22Rv1 (cell line): Measurements from ENCODE around the gene BCKDHA.

ENCODE experiments used
- H3K27ac ChIP-seq: fragments of 450-650 bp; 2 replicates; pipeline ENCODE4 v1.5.1; 2017
- CTCF ChIP-seq: fragments of 450-650 bp; IDR thresholded peaks from 2 replicates; pipeline ENCODE4 v1.5.1; 2017; ENCODE audit warnings: mild to moderate bottlenecking
- ZFX ChIP-seq: fragments of 450-650 bp; IDR thresholded peaks from 2 replicates; pipeline ENCODE4 v1.6.1; 2017; ENCODE audit warnings: antibody characterized with exemption, borderline replicate concordance

BCKDHA gene

GRCh38 chr19:41359741-41360140 lies 37.9 kb upstream of the BCKDHA start:
- no peak for TF ChIP-seq ZFX

GRCh38 chr19:41362143-41362847 lies 35.3 kb upstream of the BCKDHA start:
- no peak overlapping the region for H3K27ac ChIP-seq
- TF ChIP-seq CTCF (no peak), ZFX (no peak)

More at GRCh38 chr19:41359741-41360140, 37.9 kb upstream of the BCKDHA start:
- H3K27ac ChIP-seq, result no peak overlapping the region

- no peak for TF ChIP-seq CTCF
- no peak for TF ChIP-seq ZFX
- peak overlapping the region; percentile 89 for H3K27ac ChIP-seq
Measured at GRCh38 chr19:41363371-41363752, 34.3 kb upstream of the BCKDHA start.

- peak within 1 kb of the TSS; percentile 89 for H3K27ac ChIP-seq
Measured at GRCh38 chr19:41363753-41364523, 33.7 kb upstream of the BCKDHA start, which contains the start of gene B9D2. TSS of gene B9D2 (minus strand) at chr19:41364149. CDS start at chr19:41363519, 630 bp downstream.

GRCh38 chr19:41364524-41365391 lies 32.9 kb upstream of the BCKDHA start:
- TF ChIP-seq CTCF, result no peak
- no peak for TF ChIP-seq ZFX
- H3K27ac ChIP-seq, result peak overlapping the region; percentile 89

More at GRCh38 chr19:41363753-41364523, 33.7 kb upstream of the BCKDHA start, which contains the start of gene B9D2:
- TF ChIP-seq ZFX (no peak), CTCF (no peak)

GRCh38 chr19:41366089-41366488 lies 31.5 kb upstream of the BCKDHA start:
- TF ChIP-seq CTCF (no peak), ZFX (no peak)
- no peak overlapping the region for H3K27ac ChIP-seq

- TF ChIP-seq ZFX (no peak), CTCF (no peak)
- no peak overlapping the region for H3K27ac ChIP-seq
Measured at GRCh38 chr19:41367848-41368301, 29.7 kb upstream of the BCKDHA start.
